Gastrocnemius medialis (tissue), 4 donors: Measurements from ENCODE around the gene JPH2.

Experiments used
- POLR2A ChIP-seq, 2 donors: fragments of 450-650 bp; IDR thresholded peaks; one replicate each; pipeline ENCODE4 v1.6.1; 2017; ENCODE audit warnings: antibody characterized with exemption in 2 of 2, mild to moderate bottlenecking in 2 of 2, moderate library complexity in 2 of 2
- TF ChIP-seq, protein P1 (sequence below), 5 experiments: fragments of 450-650 bp in 3 of 5; fragments of 200-600 bp in 2 of 5; sonication (generic) in 2 of 5; IDR thresholded peaks in 4 of 5; conservative IDR thresholded peaks in 1 of 5; 1 replicate in 4 of 5; 2 replicates in 1 of 5; pipeline ENCODE4 v1.5.1; 2016 to 2019; ENCODE audit warnings: antibody characterized with exemption in 5 of 5, mild to moderate bottlenecking in 3 of 5, moderate library complexity in 3 of 5

- TF ChIP-seq, protein P1, sequence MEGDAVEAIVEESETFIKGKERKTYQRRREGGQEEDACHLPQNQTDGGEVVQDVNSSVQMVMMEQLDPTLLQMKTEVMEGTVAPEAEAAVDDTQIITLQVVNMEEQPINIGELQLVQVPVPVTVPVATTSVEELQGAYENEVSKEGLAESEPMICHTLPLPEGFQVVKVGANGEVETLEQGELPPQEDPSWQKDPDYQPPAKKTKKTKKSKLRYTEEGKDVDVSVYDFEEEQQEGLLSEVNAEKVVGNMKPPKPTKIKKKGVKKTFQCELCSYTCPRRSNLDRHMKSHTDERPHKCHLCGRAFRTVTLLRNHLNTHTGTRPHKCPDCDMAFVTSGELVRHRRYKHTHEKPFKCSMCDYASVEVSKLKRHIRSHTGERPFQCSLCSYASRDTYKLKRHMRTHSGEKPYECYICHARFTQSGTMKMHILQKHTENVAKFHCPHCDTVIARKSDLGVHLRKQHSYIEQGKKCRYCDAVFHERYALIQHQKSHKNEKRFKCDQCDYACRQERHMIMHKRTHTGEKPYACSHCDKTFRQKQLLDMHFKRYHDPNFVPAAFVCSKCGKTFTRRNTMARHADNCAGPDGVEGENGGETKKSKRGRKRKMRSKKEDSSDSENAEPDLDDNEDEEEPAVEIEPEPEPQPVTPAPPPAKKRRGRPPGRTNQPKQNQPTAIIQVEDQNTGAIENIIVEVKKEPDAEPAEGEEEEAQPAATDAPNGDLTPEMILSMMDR (IDR thresholded peaks at IDR 0.05 in 4 of 5, conservative IDR thresholded peaks at IDR 0.05 in 1 of 5): no peak
- no peak for TF ChIP-seq POLR2A (IDR thresholded peaks at IDR 0.05)
Measured at GRCh38 chr20:44064501-44065400, 122.2 kb downstream of the JPH2 start.
